Astrocyte (in vitro differentiated cells and primary cell): ENCODE measurements around the gene FGF19. TPM values are rescaled to one million over a fixed set of nuclear protein-coding genes. Genes with fewer than 3 reads are reported as not detected.

Source experiments
- DNase-seq: peaks from one replicate; pipeline ENCODE4 v3.0.0-alpha.2; 2010; ENCODE audit warnings: low read depth
- FAIRE-seq: peaks from 2 replicates; lab custom pipeline; 2011; peaks lifted over from hg19 to GRCh38; lab: Jason Lieb, UNC
- H2AFZ ChIP-seq: 2 replicates; pipeline ENCODE4 v1.6.0; 2012; ENCODE audit warnings: low read depth, low read length, inconsistent platforms
- H3K27ac ChIP-seq: 2 replicates; pipeline ENCODE4 v1.5.1; 2011; ENCODE audit warnings: low read depth, low read length, inconsistent platforms
- H3K27me3 ChIP-seq: 2 replicates; pipeline ENCODE4 v1.6.0; 2011; ENCODE audit warnings: low read length, inconsistent platforms; ENCODE audit not compliant: insufficient read depth
- H3K36me3 ChIP-seq: 2 replicates; pipeline ENCODE4 v1.5.1; 2011; ENCODE audit warnings: low read length, inconsistent platforms; ENCODE audit not compliant: insufficient read depth
- H3K4me1 ChIP-seq: 2 replicates; pipeline ENCODE4 v1.5.1; 2011; ENCODE audit warnings: low read length, inconsistent platforms; ENCODE audit not compliant: insufficient read depth
- H3K4me2 ChIP-seq: 2 replicates; pipeline ENCODE4 v1.6.0; 2012; ENCODE audit warnings: low read length, inconsistent platforms
- H3K4me3 ChIP-seq: 2 replicates; pipeline ENCODE4 v1.5.1; 2011; ENCODE audit warnings: low read depth, mild to moderate bottlenecking, low read length, inconsistent platforms; ENCODE audit not compliant: insufficient read depth
- H3K79me2 ChIP-seq: 2 replicates; pipeline ENCODE4 v1.6.0; 2012; ENCODE audit warnings: mild to moderate bottlenecking, low read length, inconsistent platforms; ENCODE audit not compliant: insufficient read depth
- H3K9ac ChIP-seq: 2 replicates; pipeline ENCODE4 v1.6.0; 2012; ENCODE audit warnings: mild to moderate bottlenecking, low read length, inconsistent platforms
- H3K9me3 ChIP-seq: 2 replicates; pipeline ENCODE4 v1.5.1; 2012; ENCODE audit warnings: low read depth, mild to moderate bottlenecking, low read length, inconsistent platforms; ENCODE audit not compliant: insufficient read depth
- H4K20me1 ChIP-seq: 2 replicates; pipeline ENCODE4 v1.6.0; 2012; ENCODE audit warnings: low read length, inconsistent platforms; ENCODE audit not compliant: insufficient read depth
- H3K27ac Mint-ChIP-seq: one replicate; pipeline ENCODE4 v1.8.0; 2021; ENCODE audit warnings: mild to moderate bottlenecking, mixed read lengths; ENCODE audit not compliant: unreplicated experiment
- H3K27me3 Mint-ChIP-seq: one replicate; pipeline ENCODE4 v1.8.0; 2021; ENCODE audit warnings: low read depth, mixed read lengths; ENCODE audit not compliant: unreplicated experiment
- H3K36me3 Mint-ChIP-seq: one replicate; pipeline ENCODE4 v1.8.0; 2021; ENCODE audit warnings: low read depth, mixed read lengths; ENCODE audit not compliant: unreplicated experiment
- H3K4me1 Mint-ChIP-seq: one replicate; pipeline ENCODE4 v1.8.0; 2021; ENCODE audit warnings: low read depth, mixed read lengths; ENCODE audit not compliant: unreplicated experiment
- H3K4me3 Mint-ChIP-seq: one replicate; pipeline ENCODE4 v1.8.0; 2021; ENCODE audit warnings: mild to moderate bottlenecking, moderate library complexity, mixed read lengths; ENCODE audit not compliant: unreplicated experiment
- H3K9me3 Mint-ChIP-seq: one replicate; pipeline ENCODE4 v1.8.0; 2021; ENCODE audit warnings: mild to moderate bottlenecking, mixed read lengths; ENCODE audit not compliant: unreplicated experiment
- CTCF ChIP-seq: IDR thresholded peaks from 2 replicates; pipeline ENCODE4 v1.5.1; 2011; ENCODE audit warnings: low read depth, mild to moderate bottlenecking, inconsistent platforms, low read length, moderate library complexity; ENCODE audit not compliant: insufficient read depth
- EZH2 ChIP-seq: IDR thresholded peaks from 2 replicates; pipeline ENCODE4 v1.6.1; 2012; ENCODE audit warnings: mild to moderate bottlenecking, low read length, inconsistent platforms; ENCODE audit not compliant: insufficient read depth
- total RNA-seq: library from RNA; stranded (reverse); gene quantifications from 2 replicates; pipeline ENCODE4 v1.2.1, GENCODE V29; 2021

FGF19 gene
- total RNA-seq, 1 donor from 2014 or later = not detected

DNA sequence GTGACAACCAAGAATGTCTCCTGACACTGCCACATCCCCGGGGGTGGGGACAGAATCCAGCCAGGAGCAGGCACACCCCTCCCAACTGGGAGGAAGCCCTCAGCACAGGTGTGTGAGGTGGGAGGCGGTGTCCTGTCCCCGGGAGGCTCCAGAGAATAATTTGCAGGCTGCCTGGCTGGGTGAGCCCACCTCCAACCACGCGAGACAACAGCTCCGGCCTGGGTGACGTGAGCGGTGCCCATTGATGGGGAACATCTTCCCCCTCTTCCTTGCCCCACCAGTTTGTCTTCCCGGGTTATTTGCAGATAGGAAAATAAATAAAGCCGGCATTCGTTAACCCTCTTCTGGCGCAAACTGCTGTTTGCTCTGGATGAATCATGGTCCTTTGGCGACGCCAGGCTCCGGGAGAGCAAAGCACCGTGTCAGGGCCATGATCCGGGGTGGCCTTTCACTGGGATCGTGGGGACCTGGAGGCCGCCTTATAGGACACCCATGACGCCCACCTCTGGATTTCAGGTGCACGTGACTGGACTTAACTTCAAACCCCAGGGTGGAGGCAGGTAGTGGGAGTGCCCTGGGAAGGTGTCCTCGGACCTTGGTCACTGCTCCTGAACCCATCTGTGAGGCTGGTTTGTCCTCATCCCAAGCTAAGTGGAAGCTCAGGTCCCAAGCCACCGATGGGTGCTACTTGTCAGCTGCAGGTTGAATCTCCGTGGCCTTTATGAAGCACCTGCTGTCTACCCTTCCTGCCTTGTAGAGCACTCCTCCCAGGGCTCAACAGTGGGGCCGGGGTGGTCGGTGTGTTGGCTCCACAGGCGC is 49.0 kb downstream of the FGF19 start:
- H2AFZ ChIP-seq = no peak overlapping the region
- H3K9ac ChIP-seq = no peak overlapping the region
- FAIRE-seq = no peak
- H3K79me2 ChIP-seq = peaks cover 10% of the 10 kb centered on the region
- TF ChIP-seq EZH2 (no peak), CTCF (no peak)
- Mint-ChIP-seq H3K27ac (peak overlapping the region; percentile 34), H3K36me3 (peaks cover 13% of the 10 kb centered on the region), H3K4me1 (peaks cover 7% of the 10 kb centered on the region), H3K27me3 (peaks cover 2% of the 10 kb centered on the region), H3K4me3 (no peak overlapping the region), H3K9me3 (no peaks in the 10 kb centered on the region)
- H3K9me3 ChIP-seq = no peaks in the 10 kb centered on the region
- peaks cover 36% of the 10 kb centered on the region for H3K36me3 ChIP-seq
- H3K27me3 ChIP-seq = no peaks in the 10 kb centered on the region
- H3K27ac ChIP-seq = no peak overlapping the region
- no peak for DNase-seq
- peaks cover 15% of the 10 kb centered on the region for H3K4me1 ChIP-seq
- H3K4me3 ChIP-seq = no peak overlapping the region
- no peak overlapping the region for H3K4me2 ChIP-seq
- H4K20me1 ChIP-seq = peaks cover 52% of the 10 kb centered on the region

GRCh38 chr11:69654001-69654659 is 49.7 kb downstream of the FGF19 start:
- H3K27ac Mint-ChIP-seq = peak overlapping the region; percentile 34
- no peak for DNase-seq
- H3K4me1 ChIP-seq = peaks cover 18% of the 10 kb centered on the region
- peaks cover 11% of the 10 kb centered on the region for H3K36me3 Mint-ChIP-seq
- H3K9ac ChIP-seq = no peak overlapping the region
- no peak overlapping the region for H3K27ac ChIP-seq
- peaks cover 18% of the 10 kb centered on the region for H3K79me2 ChIP-seq
- H3K4me2 ChIP-seq = no peak overlapping the region
- H3K27me3 ChIP-seq = no peaks in the 10 kb centered on the region
- H3K36me3 ChIP-seq = peaks cover 44% of the 10 kb centered on the region
- no peaks in the 10 kb centered on the region for H3K27me3 Mint-ChIP-seq
- TF ChIP-seq CTCF (no peak), EZH2 (no peak)
- no peak for FAIRE-seq
- H3K4me3 Mint-ChIP-seq = no peak overlapping the region
- no peaks in the 10 kb centered on the region for H3K9me3 Mint-ChIP-seq
- H2AFZ ChIP-seq = no peak overlapping the region
- H3K9me3 ChIP-seq = no peaks in the 10 kb centered on the region
- H3K4me3 ChIP-seq = no peak overlapping the region
- H3K4me1 Mint-ChIP-seq = peaks cover 7% of the 10 kb centered on the region
- H4K20me1 ChIP-seq = peaks cover 59% of the 10 kb centered on the region
